Endothelial cell of hepatic sinusoid (primary cell): ENCODE data around the gene ZNF774.
"Not testable (repeated sequence)": the region's sequence is repeated elsewhere in the genome, so short reads cannot be mapped to it uniquely, and the experiment has no call there.

ENCODE experiments used
- in situ Hi-C: cut with HindIII; loops from 2 replicates; pipeline ENCODE4 v1.10.0; 2017; ENCODE audit warnings: low sequenced_read_pairs

The ZNF774 gene

DNA sequence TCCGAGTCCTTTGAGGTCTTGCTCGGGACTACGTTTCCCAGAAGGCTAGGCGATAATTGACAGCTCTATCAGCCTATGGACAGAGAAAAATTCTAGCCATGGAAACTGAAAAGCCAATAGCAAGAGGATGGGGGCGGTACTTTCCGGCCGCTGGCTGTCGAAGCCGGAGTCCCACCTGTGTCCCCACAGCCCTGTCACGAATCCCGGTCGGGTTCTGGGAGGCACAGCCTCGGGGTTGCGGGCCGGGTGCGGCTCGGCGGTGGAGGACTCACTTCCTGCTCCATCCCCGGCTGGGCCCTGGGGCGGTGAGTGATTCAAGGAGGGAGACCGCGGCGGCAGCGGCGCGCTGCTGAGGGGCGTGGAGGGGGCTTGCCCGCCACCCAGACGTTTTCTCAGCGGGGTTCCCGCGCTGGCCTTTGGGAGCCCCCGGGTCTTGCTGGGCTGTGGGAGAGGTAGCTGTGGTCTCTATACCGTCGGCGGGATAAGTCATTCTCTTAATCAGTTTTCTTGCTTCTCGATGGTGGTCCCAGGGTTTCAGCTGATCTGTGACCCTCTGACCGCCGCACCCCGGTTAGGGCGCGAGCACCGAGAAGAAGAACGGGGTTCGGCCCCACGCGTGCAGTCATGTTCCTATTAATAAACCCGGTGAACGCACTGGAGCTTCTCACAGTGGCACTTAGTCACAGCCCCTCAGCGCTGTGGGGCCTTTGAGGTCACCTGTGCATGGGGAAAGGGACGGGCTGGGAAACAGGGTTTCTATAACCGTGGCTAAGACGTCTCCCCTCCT lies at the start of gene ZNF774:
Gene ZNF774 (plus strand): TSS at position 178 of the 787 bp plus-strand sequence. CDS start 2,377 bp downstream, outside the sequence.
- in situ Hi-C loops: no loop called here

DNA sequence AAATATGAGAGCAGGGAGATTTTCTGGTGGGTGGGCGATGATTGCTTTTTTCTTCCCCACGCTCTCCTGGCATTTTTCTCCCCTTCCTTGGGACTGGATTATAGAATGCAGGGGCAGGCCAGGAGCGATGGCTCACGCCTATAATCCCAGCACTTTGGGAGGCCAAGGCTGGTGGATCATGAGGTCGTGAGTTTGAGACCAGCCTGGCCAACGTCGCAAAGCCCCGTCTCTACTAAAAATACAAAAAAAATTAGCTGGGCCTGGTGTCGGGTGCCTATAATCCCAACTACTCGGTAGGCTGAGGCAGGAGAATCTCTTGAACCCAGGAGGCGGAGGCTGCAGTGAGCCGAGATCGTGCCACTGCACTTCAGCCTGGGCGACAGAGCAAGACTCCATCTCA lies 46.7 kb upstream of the ZNF774 start:
- in situ Hi-C loops: not testable (repeated sequence)

DNA sequence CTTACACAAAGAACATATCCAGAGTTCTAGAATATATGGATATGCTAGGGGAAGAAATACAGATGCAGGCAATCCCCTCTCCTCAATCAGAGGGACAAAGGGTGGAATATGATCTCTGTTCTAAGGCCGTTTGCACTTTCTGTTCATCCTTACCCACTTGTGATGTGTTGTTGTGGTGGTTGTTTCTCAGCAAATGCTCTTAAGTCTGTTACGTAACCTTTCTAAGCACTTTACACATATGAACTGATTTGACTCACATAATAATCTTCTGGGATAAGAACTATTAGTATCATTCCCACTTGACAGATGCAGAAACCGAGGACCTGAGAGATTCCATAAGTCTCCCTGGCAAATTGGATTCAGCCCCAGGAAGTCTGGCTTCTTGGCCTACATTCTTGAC lies 46.2 kb upstream of the ZNF774 start:
- in situ Hi-C loops: no loop called here

DNA sequence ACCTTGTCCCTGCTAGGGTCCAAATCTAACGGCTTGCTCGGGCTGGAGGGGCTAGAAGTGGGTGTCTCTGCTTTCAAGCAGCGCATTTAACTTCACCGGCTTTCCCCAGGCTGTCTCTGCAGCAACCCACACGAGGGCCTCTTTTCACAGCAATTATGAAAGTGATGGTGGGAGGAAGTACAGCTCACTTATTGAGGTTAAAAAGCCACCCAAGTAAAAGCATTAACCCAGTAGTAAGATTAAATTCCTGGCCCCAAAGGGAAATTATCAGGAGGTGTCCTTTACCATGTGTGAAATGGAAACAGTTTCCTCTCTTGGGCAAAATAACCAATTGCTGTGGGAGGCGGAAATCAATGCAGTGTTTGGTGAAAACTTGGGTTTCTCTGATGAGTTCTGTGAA lies 45.5 kb upstream of the ZNF774 start:
- in situ Hi-C loops: no loop called here

DNA sequence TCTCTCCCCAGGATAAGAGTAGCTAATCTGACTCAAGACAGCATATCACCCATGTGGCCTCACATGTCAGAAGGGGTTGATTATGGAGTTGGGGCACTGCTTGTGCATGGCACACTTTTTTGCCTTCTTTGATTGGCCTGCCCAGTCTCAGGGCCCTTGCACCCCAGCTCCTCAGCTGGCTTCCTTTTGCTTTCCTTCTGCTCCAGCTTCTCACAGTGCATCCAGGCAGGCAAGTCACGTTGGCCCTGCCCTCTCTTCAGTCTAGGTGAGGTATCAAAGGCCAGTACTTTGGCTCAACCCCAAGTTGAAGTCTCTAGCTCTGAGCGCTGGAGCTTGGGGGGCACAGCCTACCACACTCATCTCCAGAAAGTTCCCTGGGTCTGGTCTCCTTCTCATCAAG lies 44.4 kb upstream of the ZNF774 start:
- in situ Hi-C loops: no loop called here

DNA sequence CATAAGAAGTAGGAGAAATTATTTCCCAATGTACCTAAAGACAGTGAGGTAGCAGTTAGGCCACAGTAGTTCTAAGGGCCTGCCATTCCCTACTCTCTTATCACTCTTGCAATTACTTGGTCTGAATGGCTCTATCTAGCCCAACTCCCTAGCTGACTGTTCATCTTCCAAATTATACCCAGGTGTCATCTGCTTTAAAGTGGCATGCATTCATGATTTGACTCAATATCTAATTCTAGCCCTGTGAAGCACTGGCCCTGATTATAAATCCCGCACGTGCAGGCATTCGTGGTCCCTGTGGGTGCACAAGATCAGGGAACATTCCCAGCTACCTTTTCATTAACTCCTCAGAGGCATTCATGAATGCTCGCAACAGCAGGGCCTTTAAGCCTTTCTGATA lies 43.1 kb upstream of the ZNF774 start:
- in situ Hi-C loops: no loop called here

DNA sequence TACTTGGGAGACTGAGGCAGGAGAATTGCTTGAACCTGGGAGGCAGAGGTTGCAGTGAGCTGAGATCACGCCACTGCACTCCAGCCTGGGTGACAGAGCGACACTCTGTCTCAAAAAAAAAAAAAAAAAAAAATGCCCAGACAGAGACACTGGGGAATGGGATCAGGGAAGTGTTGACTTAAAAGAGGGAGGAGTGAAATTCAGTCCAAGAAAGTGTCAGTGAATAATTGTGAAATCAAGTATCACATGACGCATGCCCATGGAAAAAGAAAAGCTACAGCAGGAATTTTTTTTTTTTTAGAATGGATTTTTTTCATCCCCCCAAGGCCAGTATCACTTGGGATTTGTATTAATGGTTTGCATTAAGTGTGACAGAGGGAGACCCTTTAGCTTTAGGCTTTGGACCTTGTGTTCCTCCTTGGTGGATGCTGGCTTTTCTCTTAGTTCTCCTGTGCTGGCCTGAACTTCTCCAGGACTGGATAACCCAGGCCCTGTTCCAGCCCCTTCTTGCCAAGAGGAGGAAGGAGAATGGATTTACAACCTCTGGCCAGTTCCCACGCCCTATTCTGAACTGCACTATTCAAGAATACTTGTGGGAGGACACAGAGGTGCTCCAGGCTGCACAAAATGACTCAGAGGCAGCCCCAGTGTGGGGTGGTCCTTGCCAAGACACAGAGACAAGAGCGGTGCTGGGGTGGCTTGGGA lies 36.7 kb upstream of the ZNF774 start:
- in situ Hi-C loops: no loop called here

DNA sequence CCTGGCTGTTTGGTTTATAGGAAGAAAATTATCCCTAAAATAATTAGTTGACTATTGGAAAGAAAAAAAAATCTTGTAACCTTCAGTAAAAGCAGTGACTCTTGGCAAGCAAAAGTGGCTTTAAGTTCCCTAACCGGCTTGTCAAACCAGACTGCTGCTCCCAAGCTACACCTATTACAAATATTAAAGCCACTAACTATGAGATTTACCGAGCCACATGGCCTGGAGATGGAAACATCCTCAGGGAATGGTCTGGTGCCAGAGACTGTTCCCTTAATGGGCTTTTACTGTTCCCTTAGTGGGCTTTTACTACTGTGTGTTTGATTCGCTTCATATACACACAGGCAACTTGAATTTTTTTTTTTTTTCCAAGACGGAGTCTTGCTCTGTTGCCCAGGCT lies 35.9 kb upstream of the ZNF774 start:
- in situ Hi-C loops: no loop called here

DNA sequence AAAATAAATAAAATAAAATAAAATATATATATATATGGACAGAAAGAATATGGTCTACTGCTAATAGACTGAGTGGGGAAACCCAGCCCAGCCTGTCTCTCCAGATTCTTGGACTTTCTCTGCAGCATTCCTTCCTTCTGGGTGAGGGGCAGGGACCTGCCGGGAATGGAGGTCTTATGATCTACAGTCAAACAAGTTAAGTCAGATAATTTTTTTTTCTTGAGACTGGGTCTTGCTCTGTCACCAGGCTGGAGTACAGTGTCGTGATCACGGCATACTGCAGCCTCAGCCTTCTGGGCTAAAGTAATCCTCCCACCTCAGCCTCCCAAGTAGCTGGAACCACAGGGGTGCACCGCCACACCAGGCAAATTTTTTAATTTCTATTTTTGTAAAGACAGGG lies 33.5 kb upstream of the ZNF774 start:
- in situ Hi-C loops: no loop called here

DNA sequence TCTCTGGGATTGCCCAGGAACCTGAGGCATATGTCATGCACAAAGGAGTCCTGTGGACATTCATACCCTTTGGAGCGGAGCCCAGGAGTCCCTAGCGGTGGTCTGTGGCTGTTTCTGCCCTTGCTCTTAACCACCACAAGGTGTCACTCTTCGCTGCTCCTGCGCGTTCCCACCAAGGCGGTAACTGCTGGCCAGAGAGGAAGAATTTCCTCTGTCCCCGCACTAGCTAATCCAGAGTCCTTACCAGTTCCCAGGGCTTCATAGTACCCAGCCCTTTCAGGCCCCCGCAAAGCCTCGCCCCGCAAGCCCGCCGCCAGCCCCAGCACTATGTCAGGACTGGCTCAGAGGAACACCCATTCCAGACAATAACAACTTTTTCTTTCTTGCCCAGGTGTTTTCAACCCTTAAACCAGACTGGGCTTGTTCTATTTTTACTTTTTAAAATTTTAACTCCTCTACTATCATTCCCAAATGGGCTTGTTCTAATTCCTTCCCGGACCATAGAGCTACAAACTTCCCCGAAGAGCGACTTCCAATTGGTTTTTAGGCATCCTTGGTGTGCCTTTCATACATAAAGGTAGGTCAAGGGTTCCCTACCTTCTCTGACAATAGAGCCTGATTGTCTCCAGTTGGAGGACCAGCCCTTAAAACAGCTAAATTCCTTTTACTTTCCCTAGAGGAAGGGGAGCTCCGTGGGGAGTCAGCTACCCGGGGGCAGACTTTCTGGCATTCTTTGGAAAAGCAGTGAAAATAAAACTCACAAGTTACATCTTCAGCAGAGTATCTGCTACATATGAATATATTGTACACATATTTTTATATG lies 31.8 kb upstream of the ZNF774 start:
- in situ Hi-C loops: no loop called here

DNA sequence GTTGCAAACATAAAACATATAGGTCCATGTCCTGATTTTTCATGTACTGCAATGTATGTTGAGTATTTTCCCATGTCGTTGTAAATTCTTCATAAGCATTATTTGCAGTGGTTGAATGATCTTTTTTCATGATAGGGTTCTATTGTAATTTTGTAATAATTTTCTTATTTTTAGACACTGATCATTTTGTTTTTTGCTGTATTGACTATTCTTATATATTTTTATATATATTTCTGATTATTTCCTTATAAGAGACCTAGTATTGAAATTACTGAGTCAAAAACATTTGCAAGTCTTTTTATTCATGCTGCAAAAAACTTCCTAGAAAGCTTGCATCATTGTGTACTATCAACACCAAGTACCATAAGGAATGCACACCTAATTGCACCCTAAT lies 31.2 kb upstream of the ZNF774 start:
- in situ Hi-C loops: no loop called here

DNA sequence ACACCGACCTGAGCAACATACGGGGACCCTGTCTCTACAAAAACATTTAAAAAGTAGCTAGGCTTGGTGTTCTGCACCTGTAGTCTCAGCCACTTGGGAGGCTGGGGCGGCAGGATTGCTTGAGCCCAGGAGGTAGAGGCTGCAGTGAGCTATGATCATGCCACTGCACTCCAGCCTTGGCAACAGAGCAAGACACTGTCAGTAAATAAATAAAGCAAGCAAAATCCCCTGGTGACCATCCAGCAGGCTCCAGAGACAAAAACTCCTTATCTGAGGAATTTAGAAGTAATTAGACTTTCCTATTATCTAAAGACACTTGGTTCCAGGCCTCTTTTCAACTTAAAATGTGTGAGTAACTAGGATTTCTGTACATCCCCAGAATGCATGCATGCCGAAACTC lies 29.5 kb upstream of the ZNF774 start:
- in situ Hi-C loops: no loop called here

DNA sequence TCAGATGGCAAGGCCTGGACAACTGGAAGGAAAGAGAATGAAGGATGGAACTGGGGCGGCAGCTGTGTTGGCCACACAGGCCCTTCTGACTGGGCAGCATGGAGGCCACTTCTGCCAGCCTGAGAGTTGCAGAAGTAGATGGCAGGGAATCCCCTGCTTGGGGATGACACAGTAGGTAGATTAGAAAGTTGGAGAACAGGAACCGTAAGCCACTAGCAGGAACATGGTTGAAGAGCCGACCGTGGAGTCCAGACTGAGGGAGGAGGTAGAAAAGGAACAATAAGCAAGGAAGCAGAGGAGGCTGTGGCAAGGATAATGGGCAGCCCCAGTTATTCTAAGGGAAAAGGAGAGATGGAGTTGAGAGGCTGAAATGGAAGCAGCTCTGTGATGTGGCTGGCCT lies 26.4 kb upstream of the ZNF774 start:
- in situ Hi-C loops: no loop called here

DNA sequence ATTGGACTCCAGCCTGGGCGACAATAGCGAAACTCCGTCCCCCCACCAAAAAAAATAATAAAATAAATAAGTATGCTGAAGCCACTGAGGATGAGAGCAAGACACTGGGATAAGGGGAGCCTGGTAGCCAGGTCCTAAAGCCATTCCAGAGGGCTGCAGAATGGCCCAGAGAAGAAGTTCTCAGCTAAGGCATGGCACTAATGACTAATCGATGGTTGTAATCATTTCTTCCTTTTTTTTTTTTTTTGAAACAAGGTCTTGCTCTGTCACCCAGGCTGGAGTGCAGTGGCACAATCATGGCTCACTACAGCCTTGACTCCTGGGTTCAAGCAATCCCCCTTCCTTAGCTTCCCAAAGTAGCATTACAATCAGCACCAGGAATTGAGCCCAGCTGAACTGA lies 25.6 kb upstream of the ZNF774 start:
- in situ Hi-C loops: no loop called here

DNA sequence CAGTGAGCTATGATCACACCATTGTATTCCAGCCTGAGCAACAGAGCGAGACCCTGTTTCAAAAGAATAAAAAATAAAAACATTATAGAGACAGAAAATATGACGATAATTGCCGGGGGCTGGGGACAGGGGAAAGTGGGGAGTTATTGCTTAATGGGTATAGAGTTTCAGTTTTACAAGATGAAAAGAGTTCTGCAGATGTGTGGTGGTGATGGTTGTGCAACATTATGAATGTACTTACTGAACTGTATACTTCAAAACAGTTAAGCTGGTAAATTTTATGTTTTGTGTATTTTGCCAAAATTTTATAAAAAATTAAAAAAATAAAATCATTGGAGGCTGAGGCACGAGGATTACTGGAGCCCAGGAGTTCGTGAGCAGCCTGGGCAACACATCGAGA lies 24.8 kb upstream of the ZNF774 start:
- in situ Hi-C loops: no loop called here

DNA sequence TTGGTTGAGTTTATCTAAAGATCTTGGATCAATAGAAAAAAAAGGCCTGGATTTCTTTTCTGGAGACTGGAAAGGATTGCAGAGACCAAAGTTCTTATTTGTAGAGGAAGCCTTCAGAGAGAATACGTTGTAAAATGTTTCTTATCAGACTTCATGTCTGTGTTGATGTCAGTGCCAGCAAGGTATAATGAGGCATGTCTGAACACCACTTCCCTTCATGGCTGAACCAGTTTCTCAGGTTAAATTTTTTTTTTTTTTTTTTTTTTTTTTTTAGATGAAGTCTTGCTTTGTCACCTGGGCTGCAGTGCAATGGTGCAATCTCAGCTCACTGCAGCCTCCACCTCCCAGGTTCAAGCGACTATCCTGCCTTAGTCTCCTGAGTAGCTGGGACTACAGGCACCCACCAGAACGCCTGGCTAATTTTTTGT lies 17.8 kb upstream of the ZNF774 start:
- in situ Hi-C loops: no loop called here

DNA sequence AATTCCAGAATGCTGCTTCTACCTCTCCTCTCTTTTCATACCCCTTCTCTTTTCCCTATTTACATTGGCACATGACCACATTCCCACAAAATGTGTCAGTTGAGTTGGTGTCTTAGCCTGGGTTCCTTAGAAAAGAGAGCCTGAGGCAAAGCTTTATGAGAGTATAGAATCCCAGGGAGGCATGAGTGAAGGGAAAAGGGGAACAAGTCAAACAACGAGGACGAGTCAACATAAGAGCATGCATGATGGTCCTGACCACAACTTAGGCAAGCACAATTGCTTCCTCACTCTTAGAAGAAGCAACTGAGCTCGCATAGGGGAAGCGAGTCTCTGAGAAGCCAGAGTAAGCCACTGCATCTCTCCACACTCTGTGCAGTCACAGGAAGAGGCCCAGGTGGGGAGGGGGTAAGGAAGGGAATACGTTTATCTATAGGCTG lies 15.4 kb upstream of the ZNF774 start:
- in situ Hi-C loops: no loop called here

DNA sequence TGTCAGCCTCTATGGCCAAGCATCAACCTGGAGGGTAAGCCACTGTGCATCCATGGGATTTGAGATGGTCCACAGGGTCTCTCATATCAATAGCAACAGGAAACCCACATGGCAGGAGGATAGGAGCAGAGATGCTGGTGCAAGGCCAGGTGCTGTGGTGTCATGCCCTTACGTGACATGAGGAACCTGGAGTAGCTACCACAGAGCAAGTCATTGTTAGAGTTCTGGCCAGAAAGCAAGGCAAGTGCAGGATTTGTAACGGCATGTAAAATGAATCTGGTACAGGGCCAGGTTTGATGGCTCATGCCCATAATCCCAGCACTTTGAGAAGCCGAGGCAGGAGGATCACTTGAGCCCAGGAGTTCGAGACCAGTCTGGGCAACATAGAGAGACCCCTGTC lies 14.8 kb upstream of the ZNF774 start:
- in situ Hi-C loops: no loop called here

DNA sequence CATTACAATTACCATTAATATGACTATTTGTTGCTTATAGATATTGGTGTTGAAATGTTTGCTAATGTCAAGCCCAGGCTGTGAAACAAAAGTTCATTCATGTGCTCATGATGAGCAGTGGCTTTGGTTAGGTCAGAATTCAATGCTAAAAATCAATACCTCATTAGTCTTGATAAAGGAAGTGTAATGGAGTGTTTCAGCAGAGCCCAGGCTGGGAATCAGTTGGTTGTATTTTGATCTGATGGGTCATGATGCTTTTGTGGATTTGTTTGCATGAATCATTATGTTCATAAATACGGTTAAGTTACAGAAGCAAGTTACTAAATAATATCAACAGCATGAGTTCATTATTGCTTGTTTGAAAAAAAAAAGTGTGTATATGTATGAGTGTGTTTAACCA lies 13.6 kb upstream of the ZNF774 start:
- in situ Hi-C loops: no loop called here

DNA sequence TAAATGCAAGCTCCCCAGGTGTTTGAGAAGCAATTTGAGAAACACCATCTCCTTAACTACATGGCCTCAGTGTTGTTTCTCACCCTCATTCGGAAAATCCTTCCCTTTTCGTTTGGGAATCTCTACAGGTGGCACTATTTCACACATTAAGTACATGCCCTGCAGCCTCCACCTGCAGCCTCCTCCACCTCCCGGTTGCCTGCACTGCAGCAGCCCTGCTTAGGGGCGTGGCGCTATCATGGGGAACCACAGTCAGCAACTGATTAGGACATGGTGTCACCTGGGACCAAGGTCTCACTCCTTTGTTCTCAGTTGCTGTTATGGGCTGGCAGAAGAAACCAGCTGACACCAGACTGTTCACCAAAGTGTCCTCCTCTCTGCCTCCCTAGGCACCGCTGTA lies 11.7 kb upstream of the ZNF774 start:
- in situ Hi-C loops: no loop called here

DNA sequence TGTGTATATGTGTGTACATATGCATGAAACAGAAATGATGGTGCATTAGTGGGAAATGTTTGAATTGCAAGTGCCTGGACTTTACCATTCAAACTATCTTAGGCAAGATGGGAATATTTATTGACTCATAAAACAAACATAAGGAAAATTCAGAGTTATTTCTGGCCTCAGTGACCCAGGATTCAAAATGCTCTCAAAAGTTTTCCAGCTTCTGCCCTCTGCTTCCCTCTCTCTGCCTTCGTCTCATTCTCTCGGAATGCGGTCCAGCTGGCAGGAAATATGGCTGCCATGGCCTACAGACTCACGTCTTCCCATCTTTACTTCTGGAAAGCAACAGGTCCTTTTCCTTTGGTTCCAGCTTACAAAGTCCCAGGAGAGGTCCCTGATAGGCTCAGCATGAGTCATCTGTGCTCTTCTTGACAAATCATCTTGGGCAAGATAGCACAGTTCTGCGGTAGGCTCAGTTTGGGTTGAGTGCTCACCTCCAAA lies 8.7 kb upstream of the ZNF774 start:
- in situ Hi-C loops: no loop called here
